Cerebellar nuclear complex (tissue), 1 donor: ENCODE measurements around the gene IMPDH1.
A peak's percentile ranks its signal among the peaks of the same experiment; 100 is the strongest.

Experiments
- DNase-seq, 2 experiments: peaks; one replicate each; lab custom pipeline; 2025; lab: John Stamatoyannopoulos, UW

Gene IMPDH1

DNA sequence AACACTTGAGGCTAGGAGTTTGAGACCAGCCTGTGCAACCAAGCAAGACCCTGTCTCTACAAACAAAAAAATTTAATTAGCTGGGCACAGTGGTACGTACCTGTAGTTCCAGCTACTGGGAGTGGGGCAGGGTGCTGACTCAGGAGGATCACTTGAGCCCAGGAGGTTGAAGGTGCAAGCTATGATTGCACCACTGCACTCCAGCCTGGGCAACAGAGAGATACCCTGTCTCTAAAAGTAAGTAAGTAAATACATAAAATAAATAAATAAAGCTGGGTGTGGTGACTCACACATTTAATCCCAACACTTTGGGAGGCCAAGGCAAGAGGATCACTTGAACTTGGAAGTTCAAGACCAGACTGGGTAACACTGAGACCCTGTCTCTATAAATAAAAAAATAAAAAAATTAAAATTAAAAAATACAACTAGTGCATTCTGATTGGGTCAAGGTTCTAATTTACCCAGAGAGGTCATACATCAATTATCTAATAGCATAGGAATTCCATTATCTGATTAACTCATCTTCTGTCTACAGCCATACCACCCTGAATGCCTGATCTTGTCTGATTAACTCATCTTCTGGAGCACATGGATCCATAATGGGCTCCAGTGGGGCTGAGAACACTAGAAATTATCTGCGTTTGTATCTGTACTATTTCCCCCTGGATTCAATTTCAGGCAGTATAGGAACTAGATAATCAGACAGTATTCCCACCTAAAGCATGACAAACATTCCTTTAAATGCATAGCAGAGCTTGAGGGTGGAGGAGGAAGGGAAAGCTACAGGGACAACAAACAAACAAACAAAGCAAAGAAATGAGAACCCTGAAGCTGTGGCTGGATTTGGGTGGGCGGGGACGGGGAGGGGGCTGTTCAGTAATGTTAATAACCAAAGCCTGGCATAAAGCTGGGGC is 24.9 kb upstream of the IMPDH1 start:
- no peak for DNase-seq

DNA sequence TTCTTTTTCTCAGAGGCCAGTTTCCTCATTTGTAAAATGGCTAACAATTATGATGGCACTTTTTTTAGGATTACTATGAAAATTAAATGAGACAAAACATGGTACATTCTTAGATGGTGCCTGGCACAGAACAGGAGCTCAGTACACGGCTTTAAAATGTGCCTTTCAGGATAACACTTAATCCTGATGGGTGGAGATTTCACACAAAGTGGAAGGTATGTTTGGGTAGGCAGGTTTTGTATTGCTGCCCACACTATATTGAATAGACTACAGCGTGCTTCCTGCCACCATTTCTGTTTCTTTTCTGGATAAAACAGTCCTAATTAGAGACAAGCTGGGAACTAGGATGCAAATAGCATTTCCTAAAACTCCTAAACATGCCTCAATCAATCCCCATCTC is 22.0 kb upstream of the IMPDH1 start:
- no peak for DNase-seq

DNA sequence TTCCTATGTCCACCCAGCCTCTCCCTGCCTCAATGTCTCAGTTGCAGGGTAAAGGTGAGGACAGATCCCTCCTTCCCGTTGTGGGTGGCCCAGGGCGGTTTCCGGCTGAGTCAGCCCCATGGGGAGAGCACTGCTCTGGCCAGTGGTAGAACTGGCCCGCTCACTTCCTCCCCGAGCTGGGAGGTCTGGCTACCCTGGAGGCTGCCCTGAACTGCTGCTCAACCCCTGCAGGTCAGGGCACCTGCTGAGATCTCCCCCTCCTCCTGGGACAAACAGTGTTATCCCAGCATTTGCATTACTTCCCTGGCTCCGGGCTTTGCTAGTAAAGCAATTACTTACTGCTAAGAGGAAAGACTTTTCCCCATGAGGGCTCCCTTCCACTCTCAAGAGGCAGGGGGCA is 21.4 kb upstream of the IMPDH1 start:
- DNase-seq, result no peak

DNA sequence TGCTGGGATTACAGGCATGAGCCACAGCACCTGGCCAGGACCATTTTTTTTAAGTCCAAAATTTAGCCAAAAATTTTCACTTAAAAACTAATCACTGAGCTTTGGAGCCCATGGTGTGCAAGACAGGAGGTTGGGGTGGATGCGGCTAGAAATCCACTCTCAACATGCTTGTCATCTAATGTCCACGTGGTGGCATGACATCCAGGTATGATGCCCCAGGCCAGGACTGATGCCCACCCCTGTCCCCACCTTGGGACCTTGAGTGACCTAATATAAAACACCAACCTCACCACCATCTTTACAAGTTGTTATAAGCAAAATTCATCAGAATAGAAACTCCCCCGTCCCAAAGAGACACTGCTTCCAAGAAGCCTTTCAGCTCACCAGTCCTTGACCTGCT is 20.4 kb upstream of the IMPDH1 start:
- no peak for DNase-seq

DNA sequence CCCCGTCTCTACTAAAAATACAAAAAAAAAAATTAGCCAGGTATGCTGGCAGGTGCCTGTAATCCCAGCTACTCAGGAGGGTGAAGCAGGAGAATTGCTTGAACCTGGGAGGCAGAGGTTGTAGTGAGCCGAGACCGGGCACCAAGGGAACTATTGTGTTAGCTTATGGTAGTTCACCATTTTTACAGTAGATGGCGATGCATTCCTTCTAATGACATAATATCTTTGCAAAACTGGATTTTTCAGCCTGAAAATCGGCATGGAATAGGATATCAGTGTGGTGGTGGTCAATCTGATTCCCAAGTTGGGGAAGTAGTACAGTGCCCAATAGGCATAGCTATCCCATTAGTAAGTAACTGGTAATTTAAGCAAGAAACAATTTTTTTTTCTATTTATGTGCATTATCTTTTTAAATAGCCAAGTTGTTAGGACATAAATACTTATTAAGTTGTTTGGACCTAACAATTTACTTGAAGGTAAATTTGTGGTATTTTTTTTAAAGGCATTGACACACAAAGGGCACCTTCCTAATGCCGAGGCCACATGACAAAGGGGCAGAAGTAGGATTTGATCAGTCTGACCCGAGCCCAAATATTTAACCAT is 17.6 kb upstream of the IMPDH1 start:
- DNase-seq, result no peak

DNA sequence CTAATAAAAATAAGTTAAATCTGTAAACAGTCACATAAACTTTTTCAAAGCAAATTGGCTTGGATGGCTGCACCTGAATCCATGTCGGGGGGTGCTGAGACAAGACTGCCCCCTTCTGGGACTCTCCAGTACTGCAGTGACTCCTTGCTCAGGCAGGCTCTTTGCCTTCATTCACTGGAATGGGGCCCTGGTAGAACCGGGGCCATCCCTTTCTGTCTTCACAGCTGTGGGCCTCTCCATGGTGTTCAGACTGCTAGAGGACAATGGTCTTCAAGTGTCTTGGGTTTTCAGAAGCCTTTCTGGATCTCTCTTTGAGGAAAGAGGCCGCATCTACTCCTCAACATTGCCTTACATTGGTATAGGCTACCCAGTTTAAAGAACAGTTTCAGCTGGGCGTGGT is 16.1 kb upstream of the IMPDH1 start:
- DNase-seq, result no peak

DNA sequence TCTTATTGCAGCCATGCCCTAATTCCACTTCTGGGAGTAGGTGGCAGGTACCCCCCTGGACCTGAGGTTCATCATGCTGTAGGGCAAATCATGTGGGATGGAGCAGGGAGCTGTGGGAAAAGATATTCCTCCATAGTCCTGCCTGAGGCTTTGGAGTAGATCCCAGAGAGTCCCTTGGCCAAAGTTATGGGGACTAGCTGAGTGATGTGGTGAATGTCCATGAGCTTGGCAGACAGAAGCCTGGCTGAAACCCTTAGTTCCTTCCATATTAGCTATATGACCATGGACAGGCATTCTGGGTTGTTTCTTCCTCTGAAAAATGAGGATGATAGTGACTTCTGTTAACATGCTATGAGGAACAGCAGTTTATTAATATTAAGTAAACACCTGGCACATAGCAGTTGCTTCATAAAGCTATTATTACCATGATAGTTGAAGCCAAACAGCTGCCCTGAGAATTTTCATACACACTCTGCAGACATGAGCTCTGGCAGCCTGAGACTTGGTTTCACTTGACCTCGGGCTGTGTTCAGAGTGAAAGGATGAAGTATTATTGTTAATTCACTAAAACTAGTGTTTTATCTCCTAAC is 15.0 kb upstream of the IMPDH1 start:
- no peak for DNase-seq

DNA sequence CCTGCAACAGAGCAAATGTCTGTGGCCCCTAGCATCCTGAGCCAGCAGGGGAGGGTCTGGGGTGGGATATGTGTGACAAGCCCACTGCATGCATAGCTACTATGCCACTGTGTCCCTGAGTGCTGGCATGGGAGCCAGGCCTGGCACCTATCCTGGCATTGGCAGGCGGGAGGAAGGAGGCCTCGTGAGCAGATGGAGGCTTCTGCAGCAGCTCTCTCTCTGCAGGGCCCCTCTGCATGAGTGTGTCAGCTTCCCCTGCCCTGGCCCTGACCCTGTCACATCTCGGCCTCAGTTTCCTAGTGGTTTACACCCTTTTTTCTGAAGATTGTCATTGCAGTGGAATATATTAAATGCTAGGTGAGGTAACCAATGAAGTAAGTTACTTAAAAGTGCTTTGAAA is 13.1 kb upstream of the IMPDH1 start:
- DNase-seq, result peak; percentile 53 to 83

DNA sequence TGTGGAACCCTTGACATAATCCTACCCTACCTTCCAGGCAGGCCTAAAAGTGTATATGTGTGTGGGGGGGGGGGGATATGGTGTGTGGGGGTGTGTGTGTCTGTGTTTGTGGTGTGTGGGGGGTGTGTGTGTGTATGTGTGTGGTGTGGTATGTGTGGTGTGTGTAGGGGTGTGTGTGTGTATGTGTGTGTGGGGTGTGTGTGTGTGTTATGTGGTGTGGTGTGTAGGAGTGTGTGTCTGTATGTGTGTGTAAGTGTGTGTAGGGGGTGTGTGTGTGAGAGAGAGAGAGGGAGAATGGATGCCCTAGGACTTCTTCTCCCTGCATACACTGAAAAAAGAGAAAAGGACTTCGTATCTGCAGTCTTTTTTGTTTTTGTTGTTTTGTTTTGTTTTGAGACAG is 12.3 kb upstream of the IMPDH1 start:
- DNase-seq, result no peak

DNA sequence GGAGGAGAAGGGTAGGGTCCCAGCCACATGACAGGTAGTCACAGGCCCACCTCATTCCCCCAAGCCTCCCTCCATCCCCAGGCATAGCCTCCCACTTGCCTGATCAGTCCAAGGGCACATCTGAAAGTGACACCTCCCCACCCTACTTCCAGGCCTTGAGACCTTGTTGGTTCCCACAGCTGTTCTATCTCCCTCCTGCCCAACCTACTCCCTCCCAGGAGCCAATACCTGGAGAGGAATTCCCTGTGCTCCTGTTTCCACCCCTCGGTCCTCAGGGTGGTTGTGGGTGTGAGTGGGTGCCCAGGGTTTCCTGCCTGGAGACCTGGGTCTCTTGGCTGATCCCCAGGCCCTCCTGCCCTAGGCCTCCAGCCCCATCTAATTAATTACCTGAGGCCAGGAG is 11.6 kb upstream of the IMPDH1 start:
- DNase-seq, result no peak

DNA sequence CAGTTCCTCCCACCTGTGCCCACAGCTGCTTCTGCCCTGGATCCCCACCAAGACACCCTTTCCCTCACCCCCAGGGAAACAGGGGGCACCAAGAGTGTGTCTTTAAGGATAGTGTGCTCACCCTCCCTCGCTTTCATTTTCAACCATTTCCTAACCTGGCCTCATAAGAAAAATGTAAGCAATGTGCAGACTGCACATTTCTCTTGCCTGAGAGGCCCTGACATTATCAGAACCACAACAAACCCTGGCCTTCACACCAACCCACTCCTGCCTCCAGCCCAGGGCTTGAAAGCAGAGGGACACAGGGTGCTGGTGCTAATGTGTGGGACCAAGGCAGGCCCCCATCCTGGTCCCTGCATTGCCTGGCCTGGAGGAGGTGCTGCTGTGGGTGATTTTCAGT is 11.0 kb upstream of the IMPDH1 start:
- DNase-seq, result no peak

DNA sequence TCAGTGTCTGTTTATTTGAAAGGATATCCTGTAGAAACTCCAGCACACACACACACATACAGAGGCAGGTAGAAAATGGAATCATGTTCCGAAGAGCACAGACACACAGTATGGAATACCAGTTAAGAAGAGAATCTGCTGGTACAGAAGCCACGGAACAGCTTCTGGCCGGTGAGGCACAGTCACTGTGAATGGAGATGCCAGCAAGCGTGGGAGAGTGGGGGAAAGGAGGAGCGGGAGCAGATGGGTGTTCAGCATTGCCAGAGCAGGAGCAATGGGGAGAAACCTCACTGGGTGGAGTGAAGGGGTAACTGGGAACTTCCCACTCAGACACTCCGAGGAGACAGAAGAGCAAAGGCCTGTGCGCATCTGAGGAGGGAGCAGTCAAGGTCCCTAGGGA is 9.5 kb upstream of the IMPDH1 start:
- DNase-seq, result no peak

DNA sequence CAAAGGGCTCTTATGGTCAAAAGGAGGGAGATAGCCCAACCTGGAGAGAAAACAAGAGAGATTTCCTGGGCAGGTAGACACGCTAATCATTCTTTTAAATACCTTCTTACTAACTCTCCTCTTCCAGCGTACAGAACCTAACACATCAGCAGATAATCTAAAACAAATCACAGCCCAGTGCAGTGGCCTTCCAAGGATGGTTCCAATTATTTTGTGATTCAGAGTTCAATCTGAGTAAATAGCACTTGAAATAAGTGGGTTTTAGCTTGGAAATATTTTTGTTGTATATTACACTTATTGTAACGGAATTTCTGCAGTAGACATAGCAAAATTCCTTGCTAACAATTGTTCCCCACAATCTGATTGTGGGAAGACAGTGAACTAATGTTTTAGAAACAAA is 7.3 kb upstream of the IMPDH1 start:
- DNase-seq, result no peak

DNA sequence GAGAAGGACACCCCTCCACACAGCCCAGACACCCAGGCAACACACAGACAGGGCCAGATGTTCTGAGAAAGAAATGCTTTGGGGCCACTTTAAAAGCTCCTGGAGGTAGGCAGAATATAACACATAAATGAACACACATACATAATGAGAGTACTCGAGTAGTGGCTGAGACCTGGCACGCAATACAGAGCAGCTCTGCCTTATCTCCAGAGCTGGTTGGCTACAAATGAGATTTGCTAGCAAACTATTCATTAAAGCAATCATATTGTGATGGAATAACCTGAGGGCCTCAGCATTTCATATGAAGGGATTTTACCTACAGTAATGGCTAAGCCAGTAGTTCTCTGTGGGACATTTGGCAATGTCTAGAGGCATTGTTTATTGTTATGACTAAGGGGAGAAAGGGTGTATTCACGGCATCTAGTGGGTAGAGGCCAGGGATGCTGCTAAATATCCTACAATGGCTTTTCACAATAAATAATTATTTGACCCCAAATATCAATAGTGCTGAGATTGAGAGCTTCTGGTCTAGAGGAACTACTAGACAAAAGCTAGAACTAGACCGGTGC is 5.5 kb upstream of the IMPDH1 start:
- DNase-seq, result no peak

DNA sequence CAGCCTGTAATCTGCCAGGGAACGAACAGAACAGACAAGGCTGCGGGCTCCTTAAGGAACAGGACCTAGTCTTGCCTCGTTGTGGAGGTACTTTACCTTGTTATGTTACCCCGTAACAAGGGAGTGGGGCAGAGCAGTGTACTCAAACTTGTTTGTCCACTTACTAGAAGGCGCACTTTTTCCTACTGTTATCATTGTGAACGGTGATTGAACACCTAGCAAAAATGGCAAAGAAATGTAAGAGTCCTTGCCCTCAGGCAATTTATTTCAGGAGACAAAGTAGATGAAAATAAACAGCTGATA is 620 bp upstream of the IMPDH1 start:
- no peak for DNase-seq

DNA sequence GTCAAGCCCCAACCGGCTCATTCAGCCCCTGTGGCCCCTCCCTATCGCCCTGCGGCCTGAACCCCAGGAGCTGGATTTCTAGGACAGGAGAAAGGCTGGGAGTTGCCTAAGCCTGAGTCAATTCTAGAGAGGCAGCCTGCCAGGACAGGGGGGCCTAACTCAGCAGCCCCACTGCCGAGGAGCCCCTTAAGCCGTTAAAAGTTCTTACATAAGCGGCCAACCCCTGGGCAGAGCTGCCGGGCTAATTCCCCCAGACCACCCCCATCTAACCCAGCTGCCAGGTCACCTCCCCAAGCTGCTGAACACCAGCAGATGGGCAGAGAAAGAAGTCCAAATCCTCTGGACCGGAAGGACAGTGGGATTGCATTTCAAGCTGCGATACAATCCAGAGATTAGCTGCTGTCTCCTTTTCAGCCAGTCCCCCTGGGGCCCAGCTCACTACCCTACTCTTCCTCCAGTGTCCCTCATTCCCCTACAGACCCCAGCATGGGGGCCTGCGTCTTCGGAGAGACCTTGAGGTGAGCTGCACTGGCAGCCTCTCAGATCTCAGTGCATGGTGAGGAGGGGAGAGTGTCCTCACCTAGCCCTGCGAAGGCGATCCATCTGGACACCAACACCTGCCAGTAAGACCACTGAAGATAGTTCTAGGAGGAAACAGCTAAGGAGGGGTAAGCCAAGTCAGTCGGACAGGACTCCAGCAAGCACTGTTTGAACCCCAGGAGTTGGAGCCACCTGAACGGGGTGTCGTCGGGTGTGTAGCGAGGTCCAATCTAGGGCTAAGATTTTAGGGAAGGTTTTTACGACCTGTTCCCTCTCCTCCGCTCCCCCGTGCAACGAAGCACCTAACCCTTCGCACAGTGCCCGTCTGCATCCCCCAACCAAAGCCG is 830 bp downstream of the IMPDH1 start:
- DNase-seq, result no peak

DNA sequence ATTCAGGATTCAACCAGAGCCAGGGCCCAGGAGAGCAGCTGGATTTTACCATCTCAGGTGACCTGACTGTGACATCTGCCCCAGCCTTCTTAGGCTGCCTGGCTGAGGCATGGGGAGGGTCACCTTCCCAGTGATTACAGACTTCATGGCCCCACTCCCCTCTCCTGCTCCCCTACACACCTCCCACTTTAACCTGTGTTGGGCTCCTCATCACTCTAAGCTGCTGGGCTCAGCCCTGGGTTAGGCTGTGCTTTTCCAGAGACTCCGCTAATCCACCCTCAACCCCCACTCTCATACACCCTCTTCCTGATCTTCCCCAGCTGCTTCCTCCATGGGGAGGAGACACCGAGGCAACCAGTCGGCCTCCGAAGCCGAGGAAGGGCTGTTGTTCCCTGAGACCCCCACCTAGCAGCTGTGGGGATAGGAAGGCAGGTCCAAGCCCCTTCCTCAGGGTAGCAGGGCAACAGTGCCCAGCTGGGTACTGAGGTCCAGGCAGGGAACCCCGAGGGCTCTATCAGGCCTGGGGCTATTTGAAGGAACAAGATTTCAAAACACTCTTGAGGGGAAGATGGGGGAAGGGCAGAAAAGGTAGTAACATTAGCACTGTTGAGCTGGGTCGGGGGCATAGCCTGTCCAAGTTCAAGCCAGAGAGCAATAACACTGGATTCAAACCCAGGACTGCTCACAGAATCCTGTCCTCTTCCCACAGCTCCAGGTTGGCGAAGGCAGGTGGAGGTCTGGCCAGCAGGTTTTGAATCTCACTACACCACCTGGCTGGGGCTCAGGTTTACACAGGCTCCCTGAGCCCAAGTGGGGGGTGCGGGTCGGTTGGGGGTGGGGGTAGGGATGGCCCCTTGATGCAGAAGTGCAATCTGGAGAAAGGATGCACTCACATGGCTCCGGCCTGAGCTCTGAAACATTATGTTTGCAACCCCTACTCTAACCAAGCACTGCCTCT is 1.8 kb downstream of the IMPDH1 start:
- DNase-seq, result no peak

DNA sequence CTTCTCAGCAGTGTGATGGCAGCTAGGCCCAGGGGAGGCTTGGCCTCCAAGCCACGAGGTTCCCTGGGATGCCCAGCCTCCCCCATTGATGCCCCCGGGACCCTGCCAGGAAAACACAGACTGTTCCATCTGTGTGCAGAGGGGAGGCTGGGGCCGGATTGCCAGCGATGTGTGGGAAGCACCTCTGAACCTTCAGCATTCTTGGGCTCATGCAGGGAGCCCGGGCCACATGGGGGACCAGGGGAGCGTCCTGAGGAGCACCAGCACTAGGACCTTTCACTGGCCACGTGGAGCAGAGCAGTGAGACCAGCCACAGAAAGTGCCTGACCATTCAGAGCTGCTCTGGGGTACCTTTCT is 2.6 kb downstream of the IMPDH1 start:
- no peak for DNase-seq

DNA sequence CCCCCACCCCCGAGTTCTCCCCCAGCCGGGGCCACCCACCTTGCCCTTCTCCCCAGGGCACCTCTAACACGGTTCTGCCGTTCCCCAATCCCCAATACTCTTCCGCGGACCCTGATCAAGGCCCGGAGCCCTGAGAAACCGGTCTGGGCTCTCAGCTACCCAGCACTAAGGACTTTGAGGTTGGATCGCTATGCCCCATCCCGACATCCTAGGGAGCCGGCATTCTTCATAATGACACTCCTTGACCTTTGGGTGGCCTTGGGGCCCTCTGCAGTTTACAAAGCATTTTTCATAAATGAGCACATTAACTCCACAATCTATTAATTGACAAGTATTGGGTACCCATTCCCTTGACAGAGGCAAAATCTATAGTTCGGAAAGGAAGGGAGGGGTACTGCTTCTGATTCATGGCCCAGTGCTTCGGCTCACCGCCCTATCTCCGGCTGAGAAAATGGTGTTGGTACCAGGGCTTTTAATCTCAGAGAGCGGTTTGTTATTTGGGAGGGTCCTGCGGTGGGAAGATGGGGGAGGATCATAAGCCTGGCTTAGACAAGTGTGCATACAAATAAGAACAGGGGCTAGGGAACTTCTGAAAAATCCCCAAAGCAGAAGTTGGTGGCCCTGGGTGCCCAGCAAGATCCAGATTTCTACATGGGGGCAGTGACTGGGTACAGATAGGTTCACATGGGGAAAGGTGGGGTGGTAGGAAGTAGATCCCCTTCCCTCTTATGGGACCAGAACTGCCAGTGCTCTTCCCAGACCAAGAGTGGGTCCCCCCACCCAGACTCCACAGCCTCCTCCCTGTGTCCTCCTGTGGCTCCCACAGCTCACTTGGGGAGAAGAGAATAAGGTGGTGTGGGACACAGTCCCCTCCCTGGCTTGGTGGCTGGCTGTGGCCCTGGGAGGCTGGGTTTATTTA is 3.2 kb downstream of the IMPDH1 start:
- DNase-seq, result no peak
